Lower leg skin (tissue), 4 donors: ENCODE data around the gene CALY. TPM values are rescaled to one million over a fixed set of nuclear protein-coding genes. Genes with fewer than 3 reads are reported as not detected.

Experiments used
- DNase-seq, 2 donors: peaks; one replicate each; pipeline ENCODE4 v3.0.0-alpha.2; 2019; ENCODE audit warnings: low spot score in 2 of 2
- H3K4me3 ChIP-seq: fragments of 200-600 bp; sonication (generic); 2 replicates; pipeline ENCODE4 v1.5.1; 2017; ENCODE audit warnings: mild to moderate bottlenecking, low read depth; ENCODE audit not compliant: poor library complexity, severe bottlenecking
- CTCF ChIP-seq, 3 donors: fragments of 450-650 bp; IDR thresholded peaks; one replicate each; pipeline ENCODE4 v1.5.1; 2016; ENCODE audit warnings: antibody characterized with exemption in 3 of 3, mild to moderate bottlenecking in 3 of 3, moderate library complexity in 2 of 3
- POLR2A ChIP-seq, 2 donors: fragments of 450-650 bp; IDR thresholded peaks; one replicate each; pipeline ENCODE4 v1.6.1; 2016 to 2017; ENCODE audit warnings: antibody characterized with exemption in 2 of 2, mild to moderate bottlenecking in 1 of 2, moderate library complexity in 1 of 2
- WGBS, 2 donors: methylation state at CpG; one replicate each; pipeline ENCODE4 v1.1.5; 2018; 5-methylcytosine and 5-hydroxymethylcytosine counted together
- intact Hi-C: fragments of 100-400 bp; cut with DNase I; formaldehyde crosslinking; loops from one replicate; pipeline ENCODE4 v1.15.0; 2023; ENCODE audit warnings: low total_unique reads
- total RNA-seq, 4 donors: library from RNA; depleted of rRNA; stranded (reverse); fragments of >200 nt; gene quantifications; one replicate each; pipeline ENCODE4 v1.1.0, GENCODE V29; 2016

Gene CALY
- total RNA-seq, 4 donors from 2014 or later = not detected

- WGBS, 2 donors = 68 to 70% methylated on average over 7 of the region's 7 CpGs
- intact Hi-C loops = no loop called here
Measured at GRCh38 chr10:133316732-133317131, 20.0 kb downstream of the CALY start.

GRCh38 chr10:133316266-133316665 is 20.4 kb downstream of the CALY start:
- no peak for TF ChIP-seq POLR2A (IDR thresholded peaks at IDR 0.05)
- DNase-seq = no peak
- H3K4me3 ChIP-seq = no peak overlapping the region
- intact Hi-C loops = no loop called here
- 88 to 89% methylated on average over 9 of the region's 9 CpGs for WGBS, 2 donors

More at GRCh38 chr10:133316732-133317131, 20.0 kb downstream of the CALY start:
- no peak overlapping the region for H3K4me3 ChIP-seq
- DNase-seq = no peak
- TF ChIP-seq POLR2A (IDR thresholded peaks at IDR 0.05) (no peak), CTCF (IDR thresholded peaks at IDR 0.05) (no peak)

- WGBS, 2 donors = 83 to 90% methylated on average over 5 of the region's 5 CpGs
- no peak overlapping the region for H3K4me3 ChIP-seq
- intact Hi-C loops = no loop called here
- TF ChIP-seq POLR2A (IDR thresholded peaks at IDR 0.05) (no peak), CTCF (IDR thresholded peaks at IDR 0.05) (no peak)
- no peak for DNase-seq
Measured at GRCh38 chr10:133315847-133316246, 20.8 kb downstream of the CALY start.

- no peak for DNase-seq
- WGBS, 2 donors = 88% methylated on average over 12 of the region's 12 CpGs
- intact Hi-C loops = no loop called here
- TF ChIP-seq POLR2A (IDR thresholded peaks at IDR 0.05) (no peak), CTCF (IDR thresholded peaks at IDR 0.05) (no peak)
- no peak overlapping the region for H3K4me3 ChIP-seq
Measured at GRCh38 chr10:133314911-133315310, 21.8 kb downstream of the CALY start.

GRCh38 chr10:133313192-133313591 is 23.5 kb downstream of the CALY start:
- intact Hi-C loops = no loop called here
- no peak for DNase-seq

GRCh38 chr10:133312769-133313145 is 23.9 kb downstream of the CALY start:
- 88 to 93% methylated on average over 9 of the region's 9 CpGs for WGBS, 2 donors
- no peak overlapping the region for H3K4me3 ChIP-seq
- TF ChIP-seq POLR2A (IDR thresholded peaks at IDR 0.05) (no peak), CTCF (IDR thresholded peaks at IDR 0.05) (no peak)
- intact Hi-C loops = no loop called here
- no peak for DNase-seq

More at GRCh38 chr10:133313192-133313591, 23.5 kb downstream of the CALY start:
- H3K4me3 ChIP-seq = no peak overlapping the region
- no peak for TF ChIP-seq CTCF (IDR thresholded peaks at IDR 0.05)
- TF ChIP-seq POLR2A (IDR thresholded peaks at IDR 0.05) = no peak
- 80 to 81% methylated on average over 4 of the region's 4 CpGs for WGBS, 2 donors
